Cardiac fibroblast (primary cell): ENCODE results near the gene ROBO1.

Experiments
- DNase-seq, 2 donors: peaks; one replicate each; pipeline versions ENCODE4 v3.0.0 to v3.0.0-alpha.2; 2010; ENCODE audit warnings: low read depth in 2 of 2
- H3K4me3 ChIP-seq, 2 donors: replicated peaks in 1 of 2; 1 replicate in 1 of 2; 2 replicates in 1 of 2; pipeline ENCODE4 v1.5.1; 2011; ENCODE audit warnings: low read depth in 2 of 2, low read length in 2 of 2, mild to moderate bottlenecking in 2 of 2, moderate library complexity in 1 of 2
- CTCF ChIP-seq: IDR thresholded peaks from one replicate; pipeline ENCODE4 v1.5.1; 2011; ENCODE audit warnings: low read depth, mild to moderate bottlenecking, low read length, inconsistent platforms

The ROBO1 gene

GRCh38 chr3:78834910-78835309 lies 932.9 kb downstream of the ROBO1 start:
- DNase-seq, result peak in 1 of 2 donors; percentile 49
- no peak for TF ChIP-seq CTCF
- no peak overlapping the region for H3K4me3 ChIP-seq

- DNase-seq, result no peak
- TF ChIP-seq CTCF, result no peak
- no peak overlapping the region for H3K4me3 ChIP-seq
These were observed 935.0 kb downstream of the ROBO1 start for GRCh38 chr3:78832785-78833204.

- no peak overlapping the region for H3K4me3 ChIP-seq
- TF ChIP-seq CTCF, result no peak
- no peak for DNase-seq
These were observed 936.3 kb downstream of the ROBO1 start for GRCh38 chr3:78831446-78831972.

- DNase-seq, result no peak
- TF ChIP-seq CTCF, result no peak
- no peak overlapping the region for H3K4me3 ChIP-seq
These were observed 937.3 kb downstream of the ROBO1 start for GRCh38 chr3:78830470-78830869.

- no peak for DNase-seq
- TF ChIP-seq CTCF, result no peak
- H3K4me3 ChIP-seq, result no peak overlapping the region
These were observed 940.2 kb downstream of the ROBO1 start for GRCh38 chr3:78827618-78828017.

- DNase-seq, result peak in 1 of 2 donors; percentile 17
- no peak overlapping the region for H3K4me3 ChIP-seq
- TF ChIP-seq CTCF, result no peak
These were observed 942.0 kb downstream of the ROBO1 start for GRCh38 chr3:78825858-78826215.
